ENCODE data around the gene ATXN1.

ATXN1 gene

GRCh38 chr6:16488813-16489212, 272.4 kb downstream of the ATXN1 start:
- DNase-seq, result no peak

DNA sequence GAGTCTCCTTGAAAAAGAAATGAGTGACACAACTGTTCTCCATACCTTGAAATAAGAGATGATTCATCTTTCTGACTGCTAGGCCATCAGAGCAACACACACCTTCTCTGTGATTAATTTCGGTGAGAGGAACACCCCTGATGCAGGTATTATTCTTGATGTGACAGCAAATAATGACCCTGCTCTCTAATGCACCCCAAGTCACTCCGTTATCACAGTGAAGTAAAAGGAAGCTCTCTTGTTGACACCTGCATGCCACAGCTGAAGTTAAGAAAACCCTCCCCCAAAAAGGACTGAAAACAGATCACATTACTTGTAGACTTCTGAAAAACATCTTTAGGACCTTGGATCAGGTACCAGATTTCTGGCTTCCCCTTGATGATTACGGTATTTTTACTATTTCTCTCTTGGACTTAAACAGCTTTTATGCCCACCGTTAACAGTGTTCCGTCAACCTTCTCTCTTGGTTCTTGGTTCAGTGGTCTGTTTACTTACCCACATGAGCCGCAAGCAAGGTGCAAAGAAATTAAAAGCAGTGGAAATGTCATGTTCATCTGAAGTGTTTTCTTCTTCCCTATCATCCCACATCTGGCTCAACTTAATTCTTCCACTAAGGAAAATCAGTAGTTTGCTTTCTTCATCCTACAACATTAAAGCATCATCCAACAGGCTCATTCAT, 273.1 kb downstream of the ATXN1 start:
- no peak for DNase-seq

DNA sequence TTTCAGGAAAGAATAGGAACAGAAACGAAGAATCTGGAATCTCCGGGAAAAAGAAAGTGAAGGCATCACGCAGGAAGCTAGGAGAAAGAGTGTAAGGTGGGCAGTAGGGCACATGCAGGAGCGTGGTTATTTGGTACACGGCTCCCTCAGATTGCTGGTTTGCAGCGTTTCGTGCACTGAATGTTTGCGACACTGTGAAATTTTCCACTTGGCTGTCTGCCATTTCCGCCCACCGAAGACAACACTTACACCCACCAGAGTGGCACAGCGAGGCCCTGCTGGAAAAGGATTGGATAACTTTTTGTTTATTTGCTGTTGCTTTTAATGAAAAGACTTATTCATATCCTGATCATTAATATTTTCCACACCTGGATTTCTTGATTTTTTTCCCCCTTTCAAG, 274.6 kb downstream of the ATXN1 start:
- no peak for DNase-seq

GRCh38 chr6:16483315-16483875, 277.9 kb downstream of the ATXN1 start:
- no peak for DNase-seq

DNA sequence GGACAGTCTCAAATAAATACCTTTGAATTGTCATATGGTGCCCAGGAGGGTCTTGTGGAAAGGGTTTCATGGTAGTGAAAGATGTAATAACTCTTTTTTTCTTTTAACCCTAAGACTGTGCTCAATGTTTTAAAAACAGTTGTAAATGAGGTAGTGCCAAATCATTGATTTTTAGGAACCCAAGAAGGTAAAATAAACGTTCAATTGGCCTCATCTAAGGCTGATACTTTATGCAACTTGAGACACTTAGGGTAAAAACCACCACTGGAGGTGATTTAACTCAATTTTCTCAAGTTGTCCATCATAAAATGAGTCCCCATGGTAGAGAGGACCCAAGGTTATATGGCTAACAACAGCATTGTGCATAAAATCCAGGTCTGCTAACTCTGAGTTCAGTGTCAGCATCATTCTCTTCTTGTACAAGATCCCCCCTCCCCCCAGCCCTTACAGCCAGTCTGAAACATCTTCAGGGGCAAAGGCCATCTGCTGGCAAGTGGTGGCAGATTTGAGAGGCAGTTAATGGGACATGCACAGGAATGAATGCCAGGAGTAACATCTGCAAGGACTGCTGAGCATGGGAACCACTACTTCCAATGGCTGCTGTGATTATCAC, 278.5 kb downstream of the ATXN1 start:
- DNase-seq, result no peak

GRCh38 chr6:16481697-16482399, 279.4 kb downstream of the ATXN1 start:
- DNase-seq, result no peak

DNA sequence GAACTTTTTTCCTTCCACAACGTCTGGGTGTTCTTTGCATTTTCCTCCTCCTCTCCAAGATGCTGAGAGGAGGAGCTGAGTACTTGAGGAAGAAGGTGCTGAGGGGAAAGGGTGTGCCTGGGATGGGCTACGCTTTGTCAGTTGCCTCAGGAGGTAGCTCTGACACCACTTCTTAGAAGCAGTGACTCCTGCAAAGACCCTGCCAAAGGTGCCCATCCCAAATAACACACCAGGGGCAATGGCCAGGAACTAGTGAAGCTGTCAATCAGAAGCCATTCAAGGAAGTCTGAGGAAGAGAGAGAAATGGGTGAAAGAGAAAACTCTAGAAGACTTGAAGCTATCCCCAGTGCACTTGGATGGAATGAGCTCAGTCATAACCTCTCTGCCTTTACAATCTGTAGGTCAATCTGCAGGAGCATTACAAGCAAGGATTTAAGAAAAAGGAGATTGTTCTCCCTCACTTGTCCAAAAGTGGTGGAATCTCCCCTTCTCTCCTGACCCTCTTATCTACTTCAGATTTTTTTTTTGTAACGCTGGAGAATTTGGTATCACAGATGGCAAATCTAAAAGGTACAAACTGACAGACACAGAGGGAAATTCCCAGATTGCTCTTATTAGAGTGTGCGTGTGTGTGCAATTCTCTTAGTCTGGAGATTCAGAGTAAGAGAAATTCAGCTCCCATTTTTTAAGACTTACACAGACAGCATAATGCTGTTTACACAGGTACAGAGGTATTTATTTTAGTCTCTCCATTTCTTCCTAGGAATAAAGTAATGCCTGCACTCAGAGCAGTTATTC, 280.3 kb downstream of the ATXN1 start:
- DNase-seq, result no peak

GRCh38 chr6:16477367-16478149, 283.7 kb downstream of the ATXN1 start:
- DNase-seq, result no peak

GRCh38 chr6:16476861-16477260, 284.4 kb downstream of the ATXN1 start:
- DNase-seq, result no peak

DNA sequence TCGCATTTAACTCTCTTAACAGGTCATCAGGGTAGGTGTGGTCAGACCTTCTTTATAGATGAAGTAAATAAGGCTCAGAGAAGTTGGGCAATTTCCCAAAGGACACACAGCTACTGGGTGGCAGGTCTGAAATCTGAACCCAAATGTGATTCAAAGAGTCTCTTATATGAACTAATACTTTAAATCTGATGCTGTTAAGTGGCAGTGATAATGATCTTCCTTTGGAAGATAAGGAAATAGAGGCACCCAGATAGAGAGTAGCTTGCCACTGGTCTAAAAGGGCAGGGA, 285.8 kb downstream of the ATXN1 start:
- DNase-seq, result no peak

DNA sequence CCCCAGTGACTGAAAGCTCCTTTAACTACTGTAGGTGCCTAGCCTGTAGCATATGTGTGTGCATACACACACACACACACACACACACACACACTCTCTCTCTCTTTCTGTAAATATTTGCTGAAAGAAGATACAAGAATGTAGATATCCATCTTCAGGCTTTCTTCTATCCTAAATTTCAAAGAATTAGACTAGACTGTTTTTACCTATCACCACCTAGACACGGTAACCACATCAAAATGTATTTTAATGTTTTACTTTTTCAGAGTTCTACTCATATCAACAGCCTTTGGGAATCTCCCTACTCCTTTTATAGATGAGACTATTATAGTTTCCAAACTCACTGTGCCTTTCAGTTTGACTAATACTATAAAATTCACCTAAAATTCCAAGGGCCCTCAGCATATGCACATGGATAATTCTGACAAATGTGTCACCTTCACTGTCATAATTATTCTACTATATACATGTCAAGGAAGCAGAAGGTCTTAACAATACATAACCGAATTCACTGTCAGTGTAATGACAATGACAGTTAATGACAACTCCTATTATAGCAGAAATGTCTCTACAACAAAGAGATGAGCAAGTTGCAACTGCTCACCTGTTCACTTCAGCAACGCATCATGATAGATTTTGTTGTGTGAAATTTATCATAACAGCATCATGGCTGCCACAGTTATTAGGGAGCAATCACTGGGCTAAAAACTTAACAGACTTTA, 286.3 kb downstream of the ATXN1 start:
- no peak for DNase-seq

DNA sequence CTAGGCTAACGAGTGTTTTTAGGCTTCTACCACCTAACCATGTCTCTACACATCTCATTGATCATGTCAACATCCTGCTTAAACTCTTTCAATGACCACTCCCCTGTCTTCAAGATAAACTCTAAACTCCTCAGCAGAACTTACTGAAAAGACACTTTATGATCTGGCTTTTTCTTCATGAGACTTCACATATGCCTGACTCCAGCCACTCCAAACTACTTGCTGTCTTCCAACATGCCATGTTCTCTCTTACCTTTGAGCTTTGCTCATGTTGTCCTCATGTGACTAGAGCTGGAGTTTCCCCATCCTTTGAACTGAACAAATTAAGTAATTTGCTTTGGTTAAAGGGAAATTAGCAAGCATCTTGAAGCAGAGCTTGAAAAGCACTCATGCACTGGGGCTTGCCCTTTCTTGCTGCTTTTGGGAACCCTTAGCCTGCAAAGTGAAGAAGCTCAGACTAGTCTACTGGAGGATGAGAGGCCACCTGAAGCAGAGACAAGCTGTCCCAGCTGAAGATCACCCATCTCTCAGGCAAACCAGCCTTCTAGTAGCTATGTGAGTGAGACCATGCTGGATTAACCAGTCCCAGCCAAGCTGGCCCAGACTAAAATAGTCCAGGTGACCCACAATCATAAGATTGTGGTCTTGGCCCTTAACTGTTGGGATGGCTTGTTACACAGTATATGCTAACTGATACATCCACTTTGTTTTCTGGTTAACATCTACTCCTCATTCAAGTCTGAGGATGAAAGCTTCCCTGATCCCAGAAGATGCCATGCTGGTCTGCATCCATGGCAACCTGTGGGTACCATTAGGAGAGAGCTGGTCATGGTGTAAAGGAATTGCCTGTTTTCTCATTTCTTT, 287.1 kb downstream of the ATXN1 start:
- DNase-seq, result no peak

GRCh38 chr6:16473184-16473907, 287.9 kb downstream of the ATXN1 start:
- DNase-seq, result no peak

- DNase-seq, result peak; percentile 52
Observed at GRCh38 chr6:16472349-16473069, 288.8 kb downstream of the ATXN1 start.

DNA sequence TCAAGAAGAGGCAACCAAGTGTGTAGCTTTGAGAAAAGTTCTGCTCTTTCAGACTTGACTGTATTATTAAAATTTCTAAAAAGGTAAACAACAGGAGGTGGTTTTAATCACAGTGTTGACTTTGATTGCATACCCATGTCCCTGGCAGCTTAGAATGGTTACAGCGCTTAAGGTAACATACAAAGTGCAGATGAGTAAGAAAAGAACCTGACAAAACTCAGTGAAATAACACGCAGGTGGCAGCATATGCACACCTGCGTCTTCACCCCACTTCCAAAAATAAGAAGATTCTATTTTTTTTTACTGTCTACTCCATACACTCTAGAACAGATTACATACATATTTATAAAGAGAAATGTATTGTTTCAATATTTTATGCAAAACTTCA, 289.4 kb downstream of the ATXN1 start:
- DNase-seq, result no peak

DNA sequence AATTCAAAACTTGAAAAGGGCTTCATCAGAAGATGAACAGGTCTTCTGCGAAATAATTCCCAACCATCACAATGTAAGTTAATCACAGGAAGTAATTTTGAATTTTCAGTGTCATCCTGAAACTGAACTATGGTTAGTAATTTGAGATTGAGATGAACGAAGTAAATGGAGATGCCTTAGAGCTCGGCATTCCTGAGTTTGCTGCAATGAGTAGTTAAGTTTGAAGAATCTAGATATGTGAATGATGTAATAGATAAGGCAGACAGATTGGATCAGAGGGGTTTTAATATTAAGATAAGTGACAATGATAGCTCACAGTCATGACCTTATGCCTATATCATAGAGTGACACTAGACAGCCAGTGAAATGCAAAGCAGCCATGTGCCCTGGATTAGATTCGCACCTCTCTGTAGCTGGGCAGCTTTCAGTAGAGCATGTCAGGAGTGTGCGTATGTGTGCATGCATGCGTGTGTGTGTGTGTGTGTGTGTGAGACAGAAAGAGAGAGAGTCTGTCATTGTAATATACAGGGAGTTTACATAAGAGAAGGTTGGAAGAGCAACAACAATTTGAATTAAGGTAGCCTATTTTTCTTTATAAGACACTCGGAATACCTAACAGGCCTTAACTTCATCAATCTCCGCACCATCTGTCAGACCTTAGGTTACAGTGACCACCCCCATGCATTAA, 289.9 kb downstream of the ATXN1 start:
- peak; percentile 8 for DNase-seq

DNA sequence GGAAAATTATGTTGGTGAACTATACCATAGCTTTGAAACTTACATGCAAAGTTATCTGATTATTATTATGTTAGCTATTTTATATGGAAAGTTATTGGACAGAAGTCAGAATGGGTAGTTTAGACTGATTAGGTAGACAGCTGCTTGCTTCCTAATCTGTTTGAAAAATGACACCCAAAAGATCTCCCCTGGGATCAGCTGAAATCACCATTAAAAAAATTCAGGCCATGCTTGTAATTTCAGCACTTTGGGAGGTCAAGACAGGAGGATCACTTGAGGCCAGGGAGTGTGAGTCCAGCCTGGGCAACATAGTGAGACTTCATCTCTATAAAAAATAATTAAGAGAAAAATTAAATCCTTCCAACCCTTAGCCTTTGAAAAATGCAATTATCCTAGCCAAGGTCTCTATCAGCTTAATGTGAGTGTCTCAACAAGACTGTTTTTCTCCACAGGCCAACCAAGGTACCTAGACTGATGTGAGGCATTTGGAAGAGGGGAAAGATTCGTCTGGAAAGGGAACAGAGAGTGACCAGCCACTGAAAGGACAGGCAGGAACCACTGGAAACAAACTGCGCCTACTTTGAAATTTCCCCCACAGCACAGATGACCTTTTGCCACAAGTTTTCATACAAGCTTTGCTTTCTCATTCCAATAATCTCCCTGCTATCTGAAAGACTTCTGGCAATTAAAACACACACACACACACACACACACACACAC, 290.6 kb downstream of the ATXN1 start:
- DNase-seq, result no peak

DNA sequence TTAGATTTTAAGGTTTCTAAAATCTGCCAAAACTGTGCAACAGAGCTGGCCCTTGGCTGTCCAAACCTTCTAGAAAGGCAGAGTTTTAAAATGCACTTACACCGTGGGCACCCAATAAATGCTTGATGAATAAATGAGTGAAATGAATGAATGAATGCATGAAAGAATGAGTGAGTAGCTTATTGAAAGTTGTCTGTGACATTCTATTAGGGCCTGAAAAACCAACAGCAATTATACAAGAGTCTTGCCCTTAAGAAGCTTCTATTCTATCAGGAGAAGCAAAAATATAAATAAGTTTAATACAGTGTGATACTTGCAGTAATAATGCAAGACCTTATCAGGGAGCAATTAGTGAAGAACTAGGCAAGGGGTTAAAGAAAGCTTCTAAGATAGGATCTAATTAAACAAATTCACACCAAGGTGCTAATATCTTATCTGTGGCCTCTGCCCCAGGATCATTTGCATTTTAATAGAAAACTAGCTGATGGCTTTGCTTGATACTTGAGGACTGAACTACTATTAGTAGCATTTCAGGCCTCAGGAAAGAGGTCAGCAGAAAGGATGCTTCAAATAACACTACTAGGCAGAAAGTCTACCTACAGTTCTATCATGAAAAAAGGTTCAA, 292.2 kb downstream of the ATXN1 start:
- no peak for DNase-seq
